ENCODE data around the gene RPTOR.

DNA sequence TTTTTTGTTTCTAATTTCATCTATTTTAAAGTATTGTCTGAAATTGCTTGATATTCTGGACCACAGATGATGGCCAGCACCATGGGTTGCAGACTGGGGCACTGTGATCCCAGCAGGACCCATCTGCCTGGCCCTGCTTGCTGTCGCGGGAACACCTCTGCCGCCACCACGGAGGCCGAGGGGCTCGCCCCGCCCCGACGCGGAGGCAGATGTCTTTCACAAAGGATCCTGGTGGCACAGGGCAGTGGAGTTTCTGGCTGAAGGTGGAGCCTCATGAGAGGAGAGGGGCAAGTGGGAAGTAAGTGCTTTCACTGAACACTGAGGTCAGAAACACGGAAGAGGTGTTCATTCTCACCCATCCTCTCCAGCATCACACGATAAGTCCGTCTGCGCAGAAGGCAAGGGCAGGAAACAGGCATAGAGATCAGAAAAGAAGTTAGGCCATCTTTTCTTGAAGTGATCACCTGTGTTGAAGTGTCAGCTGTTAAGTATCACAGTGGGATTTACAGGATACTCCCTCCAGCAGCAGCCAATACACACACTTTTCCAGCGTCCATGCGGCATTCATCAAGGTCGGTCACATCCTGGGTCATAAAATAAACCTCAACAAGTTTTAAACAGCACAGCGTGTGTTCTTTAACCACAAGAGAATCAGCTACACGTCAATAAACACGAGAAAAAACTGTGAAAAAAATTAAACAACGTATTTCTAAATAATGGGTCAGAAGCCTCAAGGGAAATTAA is 194.5 kb downstream of the RPTOR start:
- TF ChIP-seq YY1 (tag by site-specific recombination; IDR thresholded peaks at IDR 0.05) (no peak), ZNF510 (tag by site-specific recombination; IDR thresholded peaks at IDR 0.05; ENCODE audit: insufficient replicate concordance) (no peak), ZNF48 (tag by site-specific recombination; IDR thresholded peaks at IDR 0.05) (no peak), ZNF645 (tag by site-specific recombination; IDR thresholded peaks at IDR 0.05) (no peak), CTCF (tag by site-specific recombination; IDR thresholded peaks at IDR 0.05) (no peak), REST (tag by site-specific recombination; IDR thresholded peaks at IDR 0.05) (no peak), ZSCAN5A (tag by site-specific recombination; IDR thresholded peaks at IDR 0.05) (no peak), ZFP3 (tag by site-specific recombination; IDR thresholded peaks at IDR 0.05; ENCODE audit: low read depth) (no peak), ZNF548 (tag by site-specific recombination; IDR thresholded peaks at IDR 0.05) (no peak), ZNF114 (tag by site-specific recombination; IDR thresholded peaks at IDR 0.05) (no peak), SALL2 (tag by site-specific recombination; IDR thresholded peaks at IDR 0.05; ENCODE audit: borderline replicate concordance) (no peak), ZNF660 (tag by site-specific recombination; IDR thresholded peaks at IDR 0.05) (no peak)
